ENCODE data around the gene APOM.

DNA sequence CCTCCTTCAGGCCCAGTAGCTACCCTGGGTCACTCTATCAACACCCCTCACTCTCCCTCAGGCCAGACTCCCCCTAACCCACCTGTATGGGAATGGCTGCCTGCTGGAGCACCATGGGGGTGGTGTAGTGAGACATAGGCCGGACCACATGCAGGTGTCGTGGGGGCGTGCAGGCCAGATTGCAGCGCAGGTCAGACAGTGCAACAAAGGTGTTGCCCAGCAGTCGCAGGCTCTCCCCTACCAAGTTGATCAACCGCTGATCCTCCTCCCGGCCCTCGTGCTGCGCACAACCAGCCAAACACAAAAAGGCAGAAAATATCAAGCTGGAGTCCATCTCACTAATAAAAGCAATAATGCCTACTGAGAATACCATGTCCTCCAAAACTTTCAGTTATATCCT is 10.4 kb upstream of the APOM start:
- TF ChIP-seq, protein P1, sequence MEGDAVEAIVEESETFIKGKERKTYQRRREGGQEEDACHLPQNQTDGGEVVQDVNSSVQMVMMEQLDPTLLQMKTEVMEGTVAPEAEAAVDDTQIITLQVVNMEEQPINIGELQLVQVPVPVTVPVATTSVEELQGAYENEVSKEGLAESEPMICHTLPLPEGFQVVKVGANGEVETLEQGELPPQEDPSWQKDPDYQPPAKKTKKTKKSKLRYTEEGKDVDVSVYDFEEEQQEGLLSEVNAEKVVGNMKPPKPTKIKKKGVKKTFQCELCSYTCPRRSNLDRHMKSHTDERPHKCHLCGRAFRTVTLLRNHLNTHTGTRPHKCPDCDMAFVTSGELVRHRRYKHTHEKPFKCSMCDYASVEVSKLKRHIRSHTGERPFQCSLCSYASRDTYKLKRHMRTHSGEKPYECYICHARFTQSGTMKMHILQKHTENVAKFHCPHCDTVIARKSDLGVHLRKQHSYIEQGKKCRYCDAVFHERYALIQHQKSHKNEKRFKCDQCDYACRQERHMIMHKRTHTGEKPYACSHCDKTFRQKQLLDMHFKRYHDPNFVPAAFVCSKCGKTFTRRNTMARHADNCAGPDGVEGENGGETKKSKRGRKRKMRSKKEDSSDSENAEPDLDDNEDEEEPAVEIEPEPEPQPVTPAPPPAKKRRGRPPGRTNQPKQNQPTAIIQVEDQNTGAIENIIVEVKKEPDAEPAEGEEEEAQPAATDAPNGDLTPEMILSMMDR (IDR thresholded peaks at IDR 0.05), result no peak
- TF ChIP-seq POLR2A (IDR thresholded peaks at IDR 0.05), result no peak
